NCI-H526 (cell line): ENCODE measurements around the gene MPST.

Experiments
- DNase-seq, 2 experiments: peaks; one replicate each; lab custom pipeline; 2025; lab: John Stamatoyannopoulos, UW

The MPST gene

DNA sequence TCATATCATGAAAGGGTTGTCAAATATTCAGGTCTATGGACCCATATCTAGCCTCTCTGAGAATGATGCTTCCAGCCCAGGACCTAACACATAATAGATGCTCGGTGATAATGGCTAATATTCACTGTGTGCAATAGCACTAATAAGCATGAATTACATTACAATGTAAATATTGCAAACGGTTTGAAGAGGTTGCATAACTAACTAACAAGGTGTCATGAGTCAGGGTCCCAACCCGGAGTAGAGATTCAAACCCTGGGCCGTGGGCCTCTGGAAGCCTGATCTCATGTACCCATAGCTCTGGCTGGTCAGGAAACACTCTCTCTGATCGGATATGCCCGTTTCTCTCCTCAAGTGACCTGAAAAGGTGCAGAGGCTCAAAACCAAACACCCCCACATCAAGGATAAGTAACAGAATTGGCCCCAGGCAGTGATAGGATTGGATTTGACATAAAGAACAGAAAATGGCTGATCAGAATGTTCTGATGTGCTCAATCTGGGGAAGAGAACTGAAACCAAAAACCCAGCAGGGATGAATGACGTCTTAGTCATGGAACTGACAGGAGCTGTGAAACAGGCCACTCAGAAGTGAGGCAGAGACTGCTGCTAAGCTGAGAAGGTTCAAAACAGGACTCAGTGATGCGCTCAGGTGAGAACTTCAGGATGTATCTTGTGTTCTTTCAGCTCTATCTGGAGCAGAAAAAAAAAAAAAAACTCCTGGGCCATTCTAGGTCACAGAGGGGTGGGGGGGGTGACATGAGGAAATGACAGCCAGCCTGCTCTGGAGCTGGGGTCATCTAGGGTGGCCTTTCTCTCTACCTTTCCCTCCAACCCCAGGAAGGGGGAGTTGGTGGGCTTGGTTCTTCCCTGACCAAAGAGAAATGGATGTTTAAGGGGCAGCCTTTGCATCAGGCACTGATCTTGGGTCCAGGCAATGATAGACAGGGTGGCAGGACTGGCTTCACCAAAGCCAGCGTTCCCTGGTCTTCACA lies 25.4 kb downstream of the MPST start:
- no peak for DNase-seq

DNA sequence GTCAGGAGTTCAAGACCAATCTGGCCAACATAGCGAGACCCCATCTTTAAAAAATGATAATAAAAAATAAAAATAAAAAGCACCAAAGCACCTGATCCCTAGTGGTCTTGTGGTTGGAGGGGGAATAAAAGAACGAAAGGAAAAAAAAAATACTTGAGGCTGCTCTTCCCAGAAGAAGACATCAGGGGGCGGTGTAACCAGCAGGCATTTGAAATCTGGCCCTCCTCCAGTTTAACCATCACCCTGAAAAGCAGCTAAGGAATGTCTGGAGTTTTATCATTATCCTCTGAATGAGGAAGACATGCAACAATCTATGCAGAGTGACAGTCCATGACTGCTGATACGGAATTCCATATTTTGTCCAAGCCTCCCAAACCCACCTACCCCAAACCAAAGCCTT lies 26.4 kb downstream of the MPST start:
- DNase-seq = peak in 1 of 2 experiments; percentile 27

DNA sequence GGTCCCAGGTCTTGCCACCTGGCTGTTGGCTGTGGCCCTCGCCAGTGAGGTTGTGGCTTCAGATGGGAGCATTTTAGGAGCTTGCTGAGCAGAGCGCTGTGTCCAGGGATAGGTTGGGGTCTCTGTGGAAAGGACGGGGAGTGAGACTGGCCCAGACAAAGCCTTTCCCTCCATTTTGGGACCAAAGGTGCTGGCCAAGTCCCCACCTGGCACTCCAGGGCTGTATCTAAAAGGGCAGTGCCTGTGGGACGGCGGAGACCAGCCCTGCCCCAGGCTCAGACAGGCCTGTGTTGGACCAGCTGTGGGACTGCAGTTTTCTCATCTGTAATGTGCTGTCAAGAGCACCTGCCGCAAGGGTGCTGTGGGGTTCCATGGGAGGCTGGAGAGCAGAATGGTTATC lies 27.0 kb downstream of the MPST start:
- no peak for DNase-seq

DNA sequence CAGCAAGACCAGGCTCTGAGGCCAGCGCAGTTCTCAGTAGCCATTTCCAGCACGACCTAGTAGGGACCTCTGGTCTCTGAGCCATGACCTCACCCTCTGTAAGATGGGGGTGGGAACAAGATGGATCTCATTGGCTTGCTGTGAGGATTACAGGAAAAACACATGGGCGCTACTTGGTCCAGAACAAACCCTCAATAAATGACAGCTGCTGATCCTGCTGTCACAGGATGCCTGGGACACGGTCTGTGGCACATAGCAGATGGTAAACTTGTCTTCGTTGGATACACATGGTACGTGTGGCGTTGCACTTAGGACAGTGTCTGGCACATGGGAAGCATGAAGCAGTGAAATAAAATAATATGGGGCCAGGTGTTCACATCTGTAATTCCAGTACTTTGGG lies 27.5 kb downstream of the MPST start:
- DNase-seq = no peak

DNA sequence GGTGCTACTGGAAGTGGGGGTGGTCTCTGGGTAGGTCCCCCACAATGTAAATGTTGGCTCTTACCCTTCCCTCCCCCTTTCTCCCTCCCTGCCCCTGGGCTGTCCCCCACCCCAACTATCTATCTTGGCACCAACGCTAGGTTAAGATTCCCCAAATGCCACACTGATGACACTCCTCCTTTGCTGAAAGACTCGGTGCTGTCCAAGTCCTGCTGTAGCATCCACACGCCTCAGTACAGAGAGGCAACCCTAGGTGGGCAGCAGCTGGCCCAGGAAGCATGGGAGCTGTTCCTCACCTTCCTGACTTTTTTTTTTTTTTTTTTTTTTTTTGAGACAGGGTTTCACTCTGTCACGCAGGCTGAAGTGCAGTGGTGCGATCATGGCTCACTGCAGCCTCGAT lies 28.6 kb downstream of the MPST start:
- DNase-seq = no peak

DNA sequence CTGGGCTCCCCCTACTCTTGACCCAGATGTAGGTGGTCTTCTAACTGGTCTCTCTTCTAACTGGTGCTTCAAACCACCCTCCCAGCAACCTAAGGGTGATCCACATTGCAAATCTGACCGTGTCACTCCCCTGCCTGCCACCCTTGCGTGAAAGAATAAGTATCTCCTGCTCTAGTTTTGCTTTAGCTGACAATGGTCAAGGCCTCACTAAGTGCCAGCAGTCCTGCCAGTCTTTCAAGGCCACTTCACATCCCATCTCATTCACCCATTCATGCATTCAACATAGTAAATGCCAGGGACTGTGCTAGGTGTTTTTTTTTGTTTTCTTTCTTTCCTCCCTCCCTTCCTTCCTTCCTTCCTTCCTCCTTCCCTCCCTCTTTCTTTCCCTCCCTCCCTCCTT lies 29.7 kb downstream of the MPST start:
- DNase-seq = no peak

DNA sequence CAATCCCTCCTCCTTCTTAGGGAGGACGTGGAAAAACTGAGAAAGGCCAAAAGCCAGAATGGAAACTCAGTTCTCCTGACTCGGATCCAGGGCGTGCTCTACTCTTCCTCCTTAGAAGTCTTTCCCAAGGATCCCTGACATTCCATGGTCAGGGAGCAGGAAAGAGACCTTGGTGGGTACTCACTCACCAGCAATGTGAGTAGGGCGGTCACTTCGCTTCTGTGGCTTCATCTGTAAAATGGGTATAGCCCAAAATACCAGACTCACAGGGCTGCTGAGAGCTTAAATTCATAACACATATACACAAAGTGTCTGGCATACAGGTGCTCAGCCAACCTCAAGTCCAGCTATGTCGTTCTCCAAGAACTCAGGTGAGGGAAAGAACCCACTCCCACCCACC lies 31.4 kb downstream of the MPST start:
- no peak for DNase-seq

DNA sequence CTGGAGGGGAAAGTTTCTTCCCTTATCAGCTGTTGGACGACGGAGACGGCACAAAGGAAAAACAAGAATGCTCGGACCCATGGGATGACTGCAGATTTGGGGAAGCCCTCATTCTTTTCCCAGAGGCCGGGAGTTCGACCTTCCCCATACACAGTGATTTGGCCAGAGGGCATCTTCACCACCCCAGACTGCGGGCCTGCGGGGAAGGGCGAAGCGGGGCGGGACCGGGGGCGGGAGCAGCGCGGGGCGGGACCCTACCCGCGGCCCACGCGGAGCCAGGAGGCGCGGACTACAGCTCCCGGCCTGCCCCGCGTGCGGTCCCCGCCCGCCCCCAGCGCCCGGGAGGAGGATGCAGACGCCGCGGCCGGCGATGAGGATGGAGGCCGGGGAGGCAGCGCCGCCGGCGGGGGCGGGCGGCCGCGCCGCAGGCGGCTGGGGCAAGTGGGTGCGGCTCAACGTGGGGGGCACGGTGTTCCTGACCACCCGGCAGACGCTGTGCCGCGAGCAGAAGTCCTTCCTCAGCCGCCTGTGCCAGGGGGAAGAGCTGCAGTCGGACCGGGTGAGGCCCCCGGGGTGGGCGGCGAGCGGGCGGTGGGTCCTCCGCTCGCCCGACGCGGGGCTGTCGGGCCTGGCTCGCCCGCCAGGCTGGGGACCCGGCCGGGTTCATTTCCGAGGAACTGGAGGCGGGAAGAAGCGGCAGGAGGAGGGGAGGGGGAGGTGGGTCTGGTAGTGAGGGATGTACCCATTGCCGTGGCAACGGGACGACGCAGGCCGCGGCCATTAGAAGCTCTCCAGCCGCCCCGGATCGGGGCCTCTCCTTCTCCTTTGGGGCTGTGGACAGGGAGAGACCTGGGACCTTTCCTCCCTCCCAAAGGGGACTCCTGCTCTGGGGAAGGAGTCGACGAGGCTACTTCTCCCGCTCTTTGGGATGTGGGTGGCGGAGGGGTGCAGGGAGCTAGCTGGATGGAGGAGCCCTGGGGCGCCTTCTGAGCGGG lies 32.1 kb downstream of the MPST start, which contains the start of gene KCTD17:
Gene KCTD17, plus strand, starts transcription at position 352 of the 995 bp plus-strand sequence. Its CDS starts 19 bp downstream, at position 371.
- peak in 1 of 2 experiments; percentile 69 for DNase-seq

DNA sequence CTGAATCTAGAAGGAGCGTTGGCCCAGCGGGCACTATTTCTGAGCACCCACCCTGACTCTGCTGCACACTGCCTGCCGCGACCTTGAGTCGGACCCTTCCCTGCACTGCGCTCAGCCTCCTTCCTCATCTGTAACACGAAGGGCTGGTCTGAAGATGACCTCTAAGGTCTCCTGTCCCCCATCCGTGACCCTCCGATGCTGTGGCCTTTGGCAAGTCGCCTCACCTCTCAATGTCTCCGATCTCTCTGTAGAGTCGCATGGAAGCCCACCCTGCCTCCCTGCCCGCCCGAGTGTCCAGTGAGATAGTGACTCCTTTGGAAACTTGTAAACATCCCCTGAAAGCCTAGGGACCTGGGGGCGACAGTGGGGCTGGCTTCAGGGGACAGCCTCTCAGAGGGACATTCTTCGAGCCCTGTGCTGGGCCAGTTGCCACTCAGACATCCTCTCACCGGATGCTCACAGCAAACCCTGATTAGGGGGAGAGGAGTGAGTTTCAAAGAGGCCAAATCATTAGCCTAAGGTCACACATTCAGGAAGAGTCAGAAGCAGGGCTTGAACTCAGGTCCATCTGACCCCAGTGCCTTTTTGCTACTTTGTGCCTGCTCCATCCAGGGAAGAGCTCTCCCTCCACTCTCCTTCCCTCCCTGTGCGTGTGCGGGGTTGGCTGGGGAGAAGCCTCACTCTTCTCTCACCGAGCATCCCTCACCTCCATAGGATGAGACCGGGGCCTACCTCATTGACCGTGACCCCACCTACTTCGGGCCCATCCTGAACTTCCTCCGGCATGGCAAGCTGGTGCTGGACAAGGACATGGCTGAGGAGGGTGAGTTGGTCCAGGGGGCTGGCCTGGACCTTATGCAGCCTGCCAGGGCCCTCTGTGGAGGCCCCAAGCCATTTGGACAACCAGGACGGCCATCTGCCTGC lies 33.1 kb downstream of the MPST start:
- no peak for DNase-seq

DNA sequence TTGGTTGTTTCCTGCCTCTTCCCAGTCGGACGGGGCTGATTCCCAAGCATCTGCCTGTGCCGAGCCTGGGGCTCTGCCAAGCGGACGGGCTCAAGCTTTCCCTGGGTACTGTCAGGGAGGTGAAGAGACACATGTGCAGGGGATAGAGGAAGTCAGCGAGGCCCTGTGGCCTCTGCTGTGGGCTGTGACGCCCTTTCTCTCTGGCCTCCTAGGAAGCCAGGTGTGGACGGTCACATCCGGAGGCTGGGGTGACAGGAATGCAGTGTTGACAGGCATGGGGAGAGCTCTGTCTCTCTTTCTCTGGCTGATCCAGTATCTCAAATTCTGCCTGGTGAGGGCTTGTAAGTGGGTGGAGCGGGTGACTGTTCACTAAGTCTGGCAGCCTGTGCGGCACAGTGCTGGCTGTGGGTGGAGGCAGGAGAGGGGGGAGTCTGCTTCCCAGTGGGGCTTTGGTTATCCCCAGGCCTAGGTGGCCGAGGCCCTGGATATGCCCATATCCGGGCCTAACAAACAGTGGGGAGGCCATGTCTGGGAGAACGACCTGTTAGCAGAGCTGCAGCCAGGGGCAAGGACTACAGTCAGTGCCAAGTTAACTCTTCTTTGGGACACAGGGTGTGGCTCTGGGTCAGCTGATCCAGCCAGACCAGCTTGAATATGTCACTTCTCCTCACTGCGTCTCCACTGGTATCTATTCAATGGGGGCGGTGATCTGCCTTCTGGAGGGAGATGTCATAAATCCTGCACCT lies 33.9 kb downstream of the MPST start:
- no peak for DNase-seq

DNA sequence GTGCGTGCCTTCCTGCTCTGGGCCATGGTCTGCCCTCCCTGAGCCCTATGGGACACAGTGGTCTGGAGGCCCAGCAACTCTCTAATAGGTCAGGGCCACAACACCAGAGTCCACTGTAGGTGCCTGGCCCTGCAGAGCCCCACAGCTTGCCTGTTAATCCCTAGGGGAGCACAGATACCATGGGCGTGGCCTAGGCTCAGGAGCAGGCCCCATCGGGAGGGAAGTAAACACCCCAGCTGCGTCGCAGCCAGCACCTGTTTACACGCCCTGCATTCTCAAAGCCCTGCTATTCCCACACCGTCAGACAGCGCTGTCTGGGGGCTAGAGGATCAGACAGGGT lies 34.5 kb downstream of the MPST start:
- peak in 1 of 2 experiments; percentile 59 for DNase-seq

DNA sequence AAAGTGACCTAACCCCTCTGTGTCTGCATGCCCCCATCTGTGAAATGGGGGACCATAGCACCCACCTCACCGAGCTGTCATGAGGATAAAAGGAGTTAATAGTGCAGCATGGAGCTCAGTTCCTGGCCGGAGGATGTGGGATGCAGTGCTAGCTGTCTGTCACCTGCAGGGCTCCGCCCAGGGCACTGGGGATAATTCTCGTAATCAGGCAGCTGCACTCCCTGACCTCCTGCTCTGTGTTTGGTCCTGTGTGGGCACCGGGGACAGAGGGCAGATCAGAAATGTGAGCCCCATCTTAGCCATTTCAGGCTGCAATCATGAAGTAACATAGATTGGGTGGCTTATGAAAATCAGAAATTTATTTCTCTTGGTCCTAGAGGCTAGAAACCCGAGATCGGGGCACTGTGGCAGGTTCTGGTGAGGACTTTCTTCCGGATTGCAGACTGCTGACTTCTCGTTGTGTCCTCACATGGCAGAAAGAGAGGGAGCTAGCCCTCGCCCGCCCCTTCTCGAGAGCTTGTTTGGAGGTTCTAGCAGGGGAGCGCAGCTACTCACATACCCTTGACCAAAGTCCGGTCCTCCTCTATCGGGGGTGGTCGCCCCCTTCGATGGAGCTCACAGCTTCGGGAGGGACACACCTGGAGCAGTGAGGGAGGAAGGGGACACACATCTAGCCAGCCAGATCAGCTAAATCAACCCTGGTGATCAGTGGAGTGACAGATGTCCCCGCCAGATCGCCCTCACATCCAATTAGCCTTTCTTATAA lies 35.2 kb downstream of the MPST start:
- no peak for DNase-seq

DNA sequence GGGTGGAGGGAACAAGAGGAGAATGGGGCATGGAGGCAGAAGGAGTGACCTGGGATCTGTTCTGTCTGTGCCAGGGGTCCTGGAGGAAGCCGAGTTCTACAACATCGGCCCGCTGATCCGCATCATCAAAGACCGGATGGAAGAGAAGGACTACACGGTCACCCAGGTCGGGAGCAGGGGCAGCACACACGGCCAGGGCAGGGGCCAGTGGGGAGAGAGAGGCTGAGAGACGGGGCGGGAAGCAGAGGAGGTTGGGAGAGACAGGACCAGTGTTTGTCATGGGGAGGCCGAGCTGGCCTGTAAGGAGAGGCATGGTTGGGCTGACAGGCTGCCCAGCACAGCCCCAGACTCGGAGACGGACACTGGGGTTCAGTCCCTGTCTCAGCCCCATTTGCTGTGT lies 36.7 kb downstream of the MPST start:
- no peak for DNase-seq

DNA sequence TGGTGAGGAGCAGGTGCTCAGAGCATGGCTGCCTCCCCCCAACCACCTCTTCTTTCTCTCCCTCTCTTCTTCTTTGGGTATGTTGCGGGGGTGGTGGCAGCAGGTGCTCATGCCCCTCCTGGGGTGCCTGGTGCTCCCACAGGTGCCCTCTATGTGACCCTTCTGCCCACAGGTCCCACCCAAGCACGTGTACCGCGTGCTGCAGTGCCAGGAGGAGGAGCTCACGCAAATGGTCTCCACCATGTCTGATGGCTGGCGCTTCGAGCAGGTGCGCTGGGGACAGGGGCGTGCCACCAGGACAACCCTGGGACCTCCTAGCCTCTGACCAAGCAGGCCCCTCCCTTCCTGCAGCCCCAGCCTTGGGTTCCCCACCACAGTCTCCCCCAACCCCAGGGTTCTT lies 37.7 kb downstream of the MPST start:
- no peak for DNase-seq

DNA sequence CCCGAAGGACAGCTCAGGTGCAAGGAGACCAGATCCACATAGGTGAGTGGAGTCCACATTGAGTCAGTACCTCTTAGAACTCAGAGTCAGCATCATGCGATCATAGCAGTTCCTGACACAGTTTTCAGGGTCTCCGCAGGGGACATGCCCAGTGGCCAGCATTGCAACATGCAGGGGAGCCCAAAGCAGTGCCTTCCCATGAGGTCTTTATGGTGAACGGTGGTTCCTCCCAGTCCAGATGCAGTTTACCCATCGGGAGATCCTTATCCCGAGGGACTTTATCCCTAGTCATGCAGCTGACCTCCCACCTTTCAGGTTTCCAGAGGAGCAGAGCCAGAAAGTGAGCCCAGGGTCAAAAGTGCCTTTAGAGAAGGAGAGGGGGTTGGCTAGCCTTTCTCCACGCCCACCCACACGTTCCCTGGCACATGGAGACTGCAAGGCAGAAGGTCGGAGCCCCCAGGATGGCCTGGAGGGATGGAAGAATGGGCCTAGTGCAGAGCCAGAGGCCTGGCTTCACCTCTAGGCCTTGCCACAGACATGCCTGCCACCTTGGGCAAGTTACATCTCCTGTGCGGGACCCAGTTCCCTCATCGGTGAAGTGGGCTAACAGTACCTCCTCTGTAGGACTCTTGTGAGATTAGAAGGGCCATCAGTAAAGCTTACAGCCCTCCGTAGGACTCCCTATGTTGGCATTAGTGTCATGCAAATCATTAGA lies 38.4 kb downstream of the MPST start:
- no peak for DNase-seq

DNA sequence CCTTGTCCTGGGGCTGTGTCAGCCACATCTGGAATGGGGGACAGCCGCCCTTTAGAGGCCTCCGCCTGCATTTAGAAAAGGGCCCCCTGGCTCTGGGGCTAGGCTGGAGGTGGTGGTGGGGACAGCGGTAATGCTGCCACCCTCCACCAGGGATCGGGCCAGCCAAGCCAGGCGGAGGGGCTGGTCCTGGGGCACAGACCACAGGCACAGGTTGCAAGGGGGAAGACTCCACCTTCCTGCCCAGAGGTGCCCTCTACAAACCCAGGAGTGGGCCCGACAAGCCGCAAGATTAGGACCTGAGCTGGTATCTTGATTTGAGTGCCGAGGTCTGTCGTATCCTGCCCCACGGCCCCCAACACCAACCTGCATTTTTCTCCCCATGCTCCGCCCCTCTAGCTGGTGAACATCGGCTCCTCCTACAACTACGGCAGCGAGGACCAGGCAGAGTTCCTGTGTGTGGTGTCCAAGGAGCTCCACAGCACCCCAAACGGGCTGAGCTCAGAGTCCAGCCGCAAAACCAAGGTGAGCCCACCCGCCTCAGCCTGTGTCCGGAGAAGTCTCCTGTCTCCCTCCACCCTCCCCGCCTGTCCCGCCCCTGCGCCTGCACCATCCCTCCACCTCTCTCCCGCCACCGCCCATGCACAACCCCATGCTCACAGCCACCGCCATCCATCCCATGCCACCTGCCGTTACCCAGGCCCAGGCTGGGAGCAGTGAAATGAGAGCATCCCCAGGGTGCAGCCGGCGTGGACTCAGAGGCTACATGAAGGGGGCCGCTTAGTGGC lies 39.6 kb downstream of the MPST start:
- DNase-seq = no peak

DNA sequence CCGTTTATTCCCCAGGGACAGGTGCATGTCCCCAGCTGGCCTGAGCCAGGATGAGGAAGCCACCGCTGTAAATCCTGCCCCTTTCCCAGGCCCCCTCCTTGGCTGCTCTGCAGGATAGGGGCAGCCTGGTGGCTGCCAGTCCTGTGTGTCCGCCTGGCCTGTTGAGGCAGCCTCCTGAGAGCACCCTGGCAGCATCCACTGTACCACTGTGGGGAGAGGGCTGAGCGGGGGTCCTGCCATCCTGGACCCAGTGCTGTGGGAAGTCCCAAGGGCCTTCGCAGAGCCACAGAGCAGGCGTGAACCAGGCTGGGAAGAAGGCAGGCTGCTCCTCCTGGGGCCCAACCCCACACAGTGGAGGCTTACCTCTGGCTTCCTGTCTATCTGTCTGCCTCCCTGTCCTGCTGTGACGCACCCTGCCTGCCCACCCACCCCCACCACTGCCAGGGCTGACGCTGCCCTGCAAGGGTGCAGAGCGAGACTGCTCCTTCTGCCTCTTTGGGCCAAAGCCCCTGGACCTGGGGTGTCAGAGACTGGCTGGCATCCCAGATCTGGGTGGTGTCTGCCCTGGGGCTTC lies 40.4 kb downstream of the MPST start:
- DNase-seq = no peak
